Renal cortex interstitium (tissue), 11 donors: Measurements from ENCODE around the gene ELOA2. TPM values are rescaled to one million over a fixed set of nuclear protein-coding genes. Genes with fewer than 3 reads are reported as not detected.
"Not testable (repeated sequence)": the region's sequence is repeated elsewhere in the genome, so short reads cannot be mapped to it uniquely, and the experiment has no call there.

Experiments
- DNase-seq, 11 donors: peaks; one replicate each; pipeline ENCODE4 v3.0.0-alpha.2; 2013; ENCODE audit warnings: low read depth in 9 of 11, low spot score in 4 of 11; ENCODE audit errors: extremely low read depth in 1 of 11
- polyA plus RNA-seq, 3 donors: library from polyadenylated mRNA; unstranded; fragments of 120-200 nt; gene quantifications; one replicate each; pipeline ENCODE4 v1.2.1, GENCODE V29; 2013; ENCODE audit not compliant: insufficient read length in 3 of 3

Gene ELOA2
- polyA plus RNA-seq, 3 donors: not detected

GRCh38 chr18:47025557-47026174, 9.8 kb downstream of the ELOA2 start:
- DNase-seq: not testable (repeated sequence)

- not testable (repeated sequence) for DNase-seq
Measured at GRCh38 chr18:47023769-47024465, 11.5 kb downstream of the ELOA2 start.

DNA sequence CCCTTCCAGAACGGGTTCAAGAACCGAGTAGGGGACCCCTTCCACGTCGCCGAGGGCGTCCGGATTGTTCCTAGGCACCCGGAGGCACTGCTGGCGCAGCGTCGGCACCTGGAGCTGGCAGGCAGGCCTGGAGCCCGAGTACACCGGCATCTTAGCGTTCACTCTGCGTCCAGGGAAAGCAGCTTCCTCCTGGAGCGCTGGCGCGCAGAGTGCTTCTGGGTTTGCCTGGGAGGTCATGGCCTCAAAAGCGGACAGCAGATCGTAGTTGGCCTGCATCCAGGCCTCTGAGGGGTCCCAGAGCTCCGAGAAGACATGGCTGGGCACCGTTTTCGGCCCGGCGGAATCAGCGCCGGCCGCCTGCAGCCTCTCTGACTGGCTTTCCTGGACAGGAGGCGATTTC, 12.6 kb downstream of the ELOA2 start:
- not testable (repeated sequence) for DNase-seq

DNA sequence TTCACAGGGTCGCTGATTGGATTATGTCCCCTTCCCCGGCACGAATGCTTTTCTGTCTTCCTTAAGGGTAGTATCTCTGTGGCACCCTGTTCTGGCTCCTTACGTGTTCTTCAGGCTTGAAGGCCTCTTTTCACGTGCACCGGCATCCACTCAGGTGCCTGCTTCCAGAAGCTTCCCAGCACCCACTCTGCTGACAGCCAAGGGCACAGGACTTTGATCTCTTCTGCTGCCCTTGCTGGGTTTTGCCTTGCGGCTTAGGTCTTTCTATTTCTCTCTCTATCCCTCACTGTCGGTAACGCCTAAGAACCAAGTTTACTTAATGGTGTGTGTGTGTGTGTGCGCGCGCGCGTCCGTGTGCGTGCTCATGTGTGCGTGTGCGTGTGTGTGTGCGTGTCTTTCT, 14.7 kb downstream of the ELOA2 start:
- not testable (repeated sequence) for DNase-seq

GRCh38 chr18:47019870-47020269, 15.6 kb downstream of the ELOA2 start:
- not testable (repeated sequence) for DNase-seq

Other genes with a start within 250 kb of the ELOA2 start
- 10 to 100 TPM; 24.4 to 27.7 (median 27.5) TPM for gene PIAS2, start 118.1 kb downstream of the ELOA2 start, polyA plus RNA-seq
- 10 to 100 TPM in 2 of 3 donors, 1 to 10 TPM in 1; 9.4 to 10.7 (median 10.5) TPM for gene KATNAL2, start 118.0 kb downstream of the ELOA2 start, polyA plus RNA-seq
- gene HDHD2, start 114.9 kb upstream of the ELOA2 start, polyA plus RNA-seq: 10 to 100 TPM; 46.4 to 59.0 (median 52.9) TPM
- gene IER3IP1, start 140.7 kb upstream of the ELOA2 start, polyA plus RNA-seq: 10 to 100 TPM; 32.0 to 38.6 (median 35.1) TPM
- gene SKOR2, start 216.0 kb upstream of the ELOA2 start, polyA plus RNA-seq: not detected